Peyer's patch (tissue), 4 donors: Measurements from ENCODE around the gene PRRX2. TPM values are rescaled to one million over a fixed set of nuclear protein-coding genes. Genes with fewer than 3 reads are reported as not detected.

Experiments
- DNase-seq, 3 donors: peaks; one replicate each; pipeline ENCODE4 v3.0.0-alpha.2; 2017 to 2019
- H3K27ac ChIP-seq, 4 donors: fragments of 200-600 bp; sonication (generic); one replicate each; pipeline ENCODE4 v1.5.1; 2016 to 2019
- H3K27me3 ChIP-seq, 2 donors: fragments of 200-600 bp; sonication (generic); one replicate each; pipeline ENCODE4 v1.5.1; 2019
- H3K36me3 ChIP-seq, 3 donors: fragments of 200-600 bp; sonication (generic); one replicate each; pipeline ENCODE4 v1.5.1; 2016 to 2019
- H3K4me1 ChIP-seq, 4 donors: fragments of 200-600 bp; sonication (generic); one replicate each; pipeline ENCODE4 v1.5.1; 2016 to 2019
- H3K4me3 ChIP-seq, 4 donors: fragments of 200-600 bp; sonication (generic); 1 replicate in 3 of 4; 2 replicates in 1 of 4; pipeline ENCODE4 v1.5.1; 2016 to 2019; ENCODE audit warnings: mild to moderate bottlenecking in 1 of 4
- H3K9me3 ChIP-seq, 4 donors: fragments of 200-600 bp; sonication (generic); one replicate each; pipeline ENCODE4 v1.5.1; 2016 to 2019; ENCODE audit warnings: mild to moderate bottlenecking in 1 of 4
- POLR2A ChIP-seq, 2 donors: fragments of 450-650 bp; IDR thresholded peaks; one replicate each; pipeline ENCODE4 v1.5.1; 2017; ENCODE audit warnings: antibody characterized with exemption in 2 of 2, mild to moderate bottlenecking in 2 of 2, moderate library complexity in 2 of 2
- total RNA-seq, 4 donors: library from RNA; depleted of rRNA; stranded (reverse); fragments of >200 nt; gene quantifications; one replicate each; pipeline ENCODE4 v1.1.0, GENCODE V29; 2016
- TF ChIP-seq, protein P1 (sequence below), 6 experiments: fragments of 450-650 bp in 4 of 6; fragments of 200-600 bp in 2 of 6; sonication (generic) in 1 of 6; IDR thresholded peaks; one replicate each; pipeline ENCODE4 v1.5.1; 2017 to 2019; ENCODE audit warnings: antibody characterized with exemption in 6 of 6, mild to moderate bottlenecking in 3 of 6, moderate library complexity in 1 of 6

Gene PRRX2
- total RNA-seq, 4 donors from 2014 or later, result 5.0 TPM; not detected in 3

DNA sequence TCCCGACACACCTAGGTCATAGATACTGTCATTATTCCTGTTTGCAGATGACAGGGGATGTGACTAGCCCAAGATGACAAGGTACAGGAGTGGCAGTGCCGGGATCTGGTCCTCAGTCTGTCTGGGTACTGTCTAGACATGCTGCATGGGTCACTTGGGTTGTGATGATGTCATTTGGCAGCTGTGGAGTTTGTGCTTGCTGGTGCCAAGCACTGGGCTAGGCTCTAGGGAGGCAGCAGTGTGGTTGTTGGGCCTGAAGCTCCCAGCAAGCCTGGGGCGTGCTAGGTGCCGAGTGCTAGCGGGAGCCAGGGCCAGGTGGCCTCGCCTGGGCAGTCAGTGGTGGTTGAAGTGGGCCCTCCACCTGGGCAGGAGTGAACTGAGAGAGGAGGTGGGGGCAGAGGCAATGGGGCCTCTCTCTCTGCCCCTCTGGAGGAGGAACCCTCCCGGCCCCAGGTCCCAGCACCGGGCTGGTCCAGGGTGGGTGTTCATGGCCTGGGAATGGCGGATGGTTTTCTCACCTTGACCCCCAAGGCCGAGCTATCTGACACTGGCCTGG, 14.7 kb upstream of the PRRX2 start:
- TF ChIP-seq, protein P1, sequence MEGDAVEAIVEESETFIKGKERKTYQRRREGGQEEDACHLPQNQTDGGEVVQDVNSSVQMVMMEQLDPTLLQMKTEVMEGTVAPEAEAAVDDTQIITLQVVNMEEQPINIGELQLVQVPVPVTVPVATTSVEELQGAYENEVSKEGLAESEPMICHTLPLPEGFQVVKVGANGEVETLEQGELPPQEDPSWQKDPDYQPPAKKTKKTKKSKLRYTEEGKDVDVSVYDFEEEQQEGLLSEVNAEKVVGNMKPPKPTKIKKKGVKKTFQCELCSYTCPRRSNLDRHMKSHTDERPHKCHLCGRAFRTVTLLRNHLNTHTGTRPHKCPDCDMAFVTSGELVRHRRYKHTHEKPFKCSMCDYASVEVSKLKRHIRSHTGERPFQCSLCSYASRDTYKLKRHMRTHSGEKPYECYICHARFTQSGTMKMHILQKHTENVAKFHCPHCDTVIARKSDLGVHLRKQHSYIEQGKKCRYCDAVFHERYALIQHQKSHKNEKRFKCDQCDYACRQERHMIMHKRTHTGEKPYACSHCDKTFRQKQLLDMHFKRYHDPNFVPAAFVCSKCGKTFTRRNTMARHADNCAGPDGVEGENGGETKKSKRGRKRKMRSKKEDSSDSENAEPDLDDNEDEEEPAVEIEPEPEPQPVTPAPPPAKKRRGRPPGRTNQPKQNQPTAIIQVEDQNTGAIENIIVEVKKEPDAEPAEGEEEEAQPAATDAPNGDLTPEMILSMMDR (IDR thresholded peaks at IDR 0.05), result no peak
- TF ChIP-seq POLR2A (IDR thresholded peaks at IDR 0.05), result no peak
- Histone ChIP-seq H3K27ac (no peak overlapping the region), H3K4me3 (no peak overlapping the region)

DNA sequence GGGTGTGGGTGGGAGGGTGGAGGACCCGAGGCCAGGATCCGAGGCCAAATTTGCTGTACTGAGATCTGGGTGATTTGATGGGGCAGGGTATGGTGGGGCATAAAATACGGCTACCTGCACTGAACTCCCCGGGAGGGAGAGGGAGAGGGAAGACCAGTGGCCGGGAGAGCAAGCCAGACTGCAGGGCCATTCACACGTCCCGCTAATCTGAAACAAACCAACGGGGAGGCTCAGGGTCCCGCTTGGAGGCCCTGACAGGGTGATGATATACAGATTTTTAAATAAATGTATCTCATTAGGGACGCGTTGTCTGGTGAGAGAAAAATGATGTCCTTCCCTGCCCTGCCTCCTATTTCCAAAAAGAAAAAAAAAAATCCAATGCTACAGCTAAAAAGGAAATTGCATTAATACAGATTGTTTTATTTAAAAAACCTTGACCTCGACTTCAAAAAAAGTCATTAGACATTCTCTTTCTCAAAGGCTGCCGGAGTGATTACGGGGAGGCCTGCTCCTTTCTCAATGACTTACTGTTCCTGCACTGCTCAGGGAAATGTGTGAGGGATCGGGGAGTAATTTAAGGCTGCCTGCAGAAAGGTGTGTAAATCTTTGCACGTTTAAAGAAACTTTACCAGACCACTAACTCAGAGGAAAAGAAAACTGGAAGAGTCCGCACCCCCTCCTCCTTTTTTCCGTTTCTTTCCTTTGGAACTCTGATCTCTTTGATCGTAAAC, 11.5 kb upstream of the PRRX2 start:
- no peak for DNase-seq
- H3K4me3 ChIP-seq, result peak overlapping the region in 1 of 4 donors; percentile 12
- H3K9me3 ChIP-seq, result no peaks in the 10 kb centered on the region
- H3K27me3 ChIP-seq, result no peaks in the 10 kb centered on the region
- peaks cover 0 to 4% (median 0%) of the 10 kb centered on the region in 4 donors for H3K4me1 ChIP-seq
- H3K36me3 ChIP-seq, result no peaks in the 10 kb centered on the region
- H3K27ac ChIP-seq, result no peak overlapping the region
- no peak for TF ChIP-seq POLR2A (IDR thresholded peaks at IDR 0.05)
- TF ChIP-seq, protein P1 (IDR thresholded peaks at IDR 0.05), result no peak

More for the DNA sequence above, 14.7 kb upstream of the PRRX2 start:
- Histone ChIP-seq H3K36me3 (no peaks in the 10 kb centered on the region), H3K27me3 (no peaks in the 10 kb centered on the region), H3K9me3 (no peaks in the 10 kb centered on the region), H3K4me1 (peaks cover 0 to 4% (median 0%) of the 10 kb centered on the region in 4 donors)
- no peak for DNase-seq

DNA sequence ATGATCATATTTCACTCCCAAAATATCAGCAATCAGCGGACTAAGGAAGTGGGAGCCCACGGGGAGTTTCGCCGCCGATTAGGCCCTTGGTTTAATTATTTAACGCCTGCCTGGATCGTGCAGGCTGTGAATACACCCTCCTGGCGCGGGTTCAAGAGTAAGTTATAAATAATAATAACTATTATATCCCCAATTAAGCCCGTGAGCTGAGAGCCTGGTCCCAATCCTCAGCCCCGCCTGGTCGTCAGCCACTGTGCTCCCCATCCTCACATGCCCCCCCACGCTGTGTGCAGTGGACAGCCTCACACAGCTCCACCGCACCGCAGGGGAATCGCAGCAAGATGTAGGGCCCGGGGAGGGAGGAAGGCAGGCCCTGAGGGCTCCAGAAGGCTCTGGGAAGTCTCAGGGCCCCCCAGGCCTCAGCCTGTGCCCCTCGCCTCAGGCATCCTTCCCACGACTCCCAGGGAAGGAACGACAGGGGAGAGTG, 10.8 kb upstream of the PRRX2 start:
- Histone ChIP-seq H3K9me3 (no peaks in the 10 kb centered on the region), H3K27ac (no peak overlapping the region), H3K27me3 (no peaks in the 10 kb centered on the region), H3K36me3 (no peaks in the 10 kb centered on the region), H3K4me3 (peak overlapping the region in 1 of 4 donors; percentile 12), H3K4me1 (peaks cover 0 to 4% (median 0%) of the 10 kb centered on the region in 4 donors)
- TF ChIP-seq, protein P1 (IDR thresholded peaks at IDR 0.05), result no peak
- TF ChIP-seq POLR2A (IDR thresholded peaks at IDR 0.05), result no peak
- DNase-seq, result no peak

DNA sequence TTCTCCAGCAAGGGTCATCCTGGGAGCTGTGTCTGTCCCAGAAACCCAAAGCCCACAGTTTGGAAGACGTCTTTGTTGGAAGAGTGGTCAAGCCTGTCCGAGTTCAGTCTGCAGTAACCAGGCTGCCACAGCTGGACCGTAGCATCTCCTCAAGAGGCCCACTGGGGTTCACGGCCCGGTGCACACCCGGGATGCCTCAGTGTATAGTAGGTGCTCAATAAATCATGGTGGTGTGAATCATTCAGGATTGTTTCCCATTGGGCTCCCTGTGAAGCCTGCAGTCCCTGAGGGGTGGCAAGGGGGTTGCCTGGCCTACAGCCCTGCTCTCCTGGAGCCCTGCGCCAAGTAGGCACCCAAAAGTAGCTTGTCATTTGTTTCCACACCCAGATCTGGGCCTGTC, 10.3 kb upstream of the PRRX2 start:
- Histone ChIP-seq H3K36me3 (no peaks in the 10 kb centered on the region), H3K4me3 (no peak overlapping the region), H3K27ac (no peak overlapping the region), H3K27me3 (no peaks in the 10 kb centered on the region), H3K9me3 (no peaks in the 10 kb centered on the region), H3K4me1 (peaks cover 0 to 4% (median 0%) of the 10 kb centered on the region in 4 donors)
- TF ChIP-seq, protein P1 (IDR thresholded peaks at IDR 0.05), result no peak
- no peak for TF ChIP-seq POLR2A (IDR thresholded peaks at IDR 0.05)
- no peak for DNase-seq

DNA sequence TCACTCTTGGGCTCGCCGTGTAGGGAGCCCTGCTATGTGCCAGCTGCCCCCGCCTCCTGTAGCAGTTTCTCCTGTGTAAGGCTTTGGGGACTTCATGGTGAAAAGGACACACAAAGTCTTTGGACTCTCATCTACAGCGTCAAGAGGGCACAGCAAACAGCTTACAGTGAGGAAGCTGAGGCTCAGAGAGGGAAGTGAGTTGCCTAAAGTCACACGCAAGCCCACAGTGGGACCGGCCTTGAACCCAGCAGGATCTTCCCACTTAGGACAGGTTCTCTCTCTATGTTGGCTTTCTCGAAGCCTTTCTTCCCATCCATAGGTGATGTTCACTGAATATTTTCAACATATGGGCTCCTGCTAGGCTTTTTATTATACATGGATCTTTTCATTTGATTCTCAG, 9.8 kb upstream of the PRRX2 start:
- TF ChIP-seq, protein P1 (IDR thresholded peaks at IDR 0.05), result no peak
- H3K4me3 ChIP-seq, result no peak overlapping the region
- DNase-seq, result no peak
- no peaks in the 10 kb centered on the region for H3K9me3 ChIP-seq
- peaks cover 0 to 4% (median 0%) of the 10 kb centered on the region in 4 donors for H3K4me1 ChIP-seq
- H3K27ac ChIP-seq, result no peak overlapping the region
- no peaks in the 10 kb centered on the region for H3K36me3 ChIP-seq
- H3K27me3 ChIP-seq, result no peaks in the 10 kb centered on the region
